Lung (tissue), 12 donors: Measurements from ENCODE around the gene KIF25. TPM values are rescaled to one million over a fixed set of nuclear protein-coding genes. Genes with fewer than 3 reads are reported as not detected.
A peak's percentile ranks its signal among the peaks of the same experiment; 100 is the strongest.

Experiments
- ATAC-seq: fragments of 200-7000 bp; cut with Tn5 transposase; one replicate; pipeline ENCODE4 v1.9.1; 2020; ENCODE audit warnings: moderate number of reproducible peaks; ENCODE audit not compliant: insufficient read depth, low FRiP score
- DNase-seq, 3 donors: peaks; one replicate each; pipeline ENCODE4 v3.0.0-alpha.2; 2013 to 2017
- H3K27ac ChIP-seq, 2 donors: one replicate each; pipeline ENCODE4 v1.5.1; 2013; ENCODE audit warnings: mild to moderate bottlenecking in 2 of 2, moderate library complexity in 2 of 2, control low read depth in 1 of 2, inconsistent platforms in 1 of 2, low read depth in 1 of 2, low read length in 1 of 2
- H3K27me3 ChIP-seq, 3 donors: one replicate each; pipeline ENCODE4 v1.5.1; 2013; ENCODE audit warnings: low read length in 2 of 3; ENCODE audit not compliant: control insufficient read depth in 3 of 3, insufficient read depth in 3 of 3
- H3K36me3 ChIP-seq, 4 donors: one replicate each; pipeline ENCODE4 v1.5.1; 2013; ENCODE audit warnings: low read length in 4 of 4, mild to moderate bottlenecking in 1 of 4, moderate library complexity in 1 of 4; ENCODE audit not compliant: control insufficient read depth in 4 of 4, insufficient read depth in 4 of 4
- H3K4me1 ChIP-seq, 5 donors: one replicate each; pipeline ENCODE4 v1.5.1; 2013; ENCODE audit warnings: low read length in 5 of 5, mild to moderate bottlenecking in 2 of 5, moderate library complexity in 1 of 5; ENCODE audit not compliant: control insufficient read depth in 5 of 5, insufficient read depth in 5 of 5
- H3K4me3 ChIP-seq: one replicate; pipeline ENCODE4 v1.5.1; 2013; ENCODE audit warnings: mild to moderate bottlenecking, control low read depth, moderate library complexity
- H3K9ac ChIP-seq, 2 donors: one replicate each; pipeline ENCODE4 v1.5.1; 2013; ENCODE audit warnings: low read length in 2 of 2, control low read depth in 1 of 2; ENCODE audit not compliant: insufficient read depth in 1 of 2
- H3K9me3 ChIP-seq, 4 donors: one replicate each; pipeline ENCODE4 v1.5.1; 2013; ENCODE audit warnings: low read length in 3 of 4, mild to moderate bottlenecking in 1 of 4, moderate library complexity in 1 of 4; ENCODE audit not compliant: control insufficient read depth in 4 of 4, insufficient read depth in 3 of 4
- WGBS, 2 donors: extraction: QIAGEN DNeasy Blood & Tissue Kit; methylation state at CpG; one replicate each; pipeline ENCODE4 v1.1.7; 2013; 5-methylcytosine and 5-hydroxymethylcytosine counted together
- polyA plus RNA-seq, 2 donors: library from polyadenylated mRNA; stranded (reverse); fragments of 200-250 nt; gene quantifications; one replicate each; pipeline ENCODE4 v1.2.1, GENCODE V29; 2013
- total RNA-seq, 2 donors: library from RNA; depleted of rRNA in 1 of 2; stranded (reverse); fragments of >200 nt in 1 of 2; gene quantifications; one replicate each; pipeline ENCODE4 v1.2.1, GENCODE V29; 2014 to 2021
- TF ChIP-seq, protein P1 (sequence below): IDR thresholded peaks from 2 replicates; pipeline ENCODE4 v1.5.1; 2012; ENCODE audit warnings: mild to moderate bottlenecking; ENCODE audit errors: control extremely low read depth, extremely low read depth
- donor health status: control.
- donor health status: control.
- donor health status: Bipolar disorder and iron deficiency.
- donor health status: healthy.
- donor health status: DM: yes; HTN: yes; CAD: no.

Gene KIF25
- total and polyA plus RNA-seq, 4 donors, result 0.24 to 5.3 (median 0.53) TPM

DNA sequence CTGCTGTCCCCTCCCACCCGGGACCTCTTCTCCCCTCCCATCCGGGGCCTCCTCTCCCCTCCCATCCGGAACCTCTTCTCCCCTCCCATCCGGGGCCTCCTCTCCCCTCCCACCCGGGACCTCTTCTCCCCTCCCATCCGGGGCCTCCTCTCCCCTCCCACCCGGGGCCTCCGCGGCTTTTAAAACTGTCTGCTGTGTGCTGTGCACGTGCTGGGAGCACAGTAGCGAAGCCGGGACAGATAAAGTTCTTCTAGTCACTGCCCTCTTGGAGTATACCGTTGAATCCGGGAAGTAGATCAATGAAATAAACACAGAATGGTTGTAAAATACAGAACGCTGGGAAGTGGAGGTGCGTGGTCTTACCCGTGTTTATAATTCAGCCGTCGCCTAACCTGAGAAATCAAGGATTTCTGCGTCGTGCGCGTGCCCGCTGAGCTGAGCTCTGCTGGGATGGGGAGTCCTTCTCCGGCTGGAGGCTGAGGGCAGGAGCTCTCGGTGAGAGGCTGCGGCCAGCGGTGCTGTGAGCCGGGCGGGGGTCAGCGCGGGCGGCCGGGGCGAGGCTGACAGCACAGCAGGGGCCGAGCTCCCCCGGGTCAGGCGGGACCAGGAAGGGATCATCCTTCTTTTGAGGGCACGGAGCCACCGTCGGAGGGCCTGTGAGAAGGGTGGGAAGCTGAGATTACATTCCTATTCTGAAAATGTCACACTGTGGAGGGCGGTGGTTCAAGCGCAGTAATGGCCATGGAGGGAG, 19.6 kb upstream of the KIF25 start:
- no peaks in the 10 kb centered on the region for H3K27me3 ChIP-seq
- DNase-seq (no peak), ATAC-seq (no peak)
- H3K36me3 ChIP-seq, result peaks cover 0 to 6% (median under 1%) of the 10 kb centered on the region in 4 donors
- 94 to 97% methylated on average over 41 to 43 of the region's 43 CpGs for WGBS, 2 donors
- H3K9ac ChIP-seq, result no peak overlapping the region
- H3K9me3 ChIP-seq, result peaks cover 0 to 3% (median 0%) of the 10 kb centered on the region in 4 donors
- peaks cover 0 to 55% (median 18%) of the 10 kb centered on the region in 5 donors for H3K4me1 ChIP-seq
- no peak overlapping the region for H3K4me3 ChIP-seq
- TF ChIP-seq, protein P1, sequence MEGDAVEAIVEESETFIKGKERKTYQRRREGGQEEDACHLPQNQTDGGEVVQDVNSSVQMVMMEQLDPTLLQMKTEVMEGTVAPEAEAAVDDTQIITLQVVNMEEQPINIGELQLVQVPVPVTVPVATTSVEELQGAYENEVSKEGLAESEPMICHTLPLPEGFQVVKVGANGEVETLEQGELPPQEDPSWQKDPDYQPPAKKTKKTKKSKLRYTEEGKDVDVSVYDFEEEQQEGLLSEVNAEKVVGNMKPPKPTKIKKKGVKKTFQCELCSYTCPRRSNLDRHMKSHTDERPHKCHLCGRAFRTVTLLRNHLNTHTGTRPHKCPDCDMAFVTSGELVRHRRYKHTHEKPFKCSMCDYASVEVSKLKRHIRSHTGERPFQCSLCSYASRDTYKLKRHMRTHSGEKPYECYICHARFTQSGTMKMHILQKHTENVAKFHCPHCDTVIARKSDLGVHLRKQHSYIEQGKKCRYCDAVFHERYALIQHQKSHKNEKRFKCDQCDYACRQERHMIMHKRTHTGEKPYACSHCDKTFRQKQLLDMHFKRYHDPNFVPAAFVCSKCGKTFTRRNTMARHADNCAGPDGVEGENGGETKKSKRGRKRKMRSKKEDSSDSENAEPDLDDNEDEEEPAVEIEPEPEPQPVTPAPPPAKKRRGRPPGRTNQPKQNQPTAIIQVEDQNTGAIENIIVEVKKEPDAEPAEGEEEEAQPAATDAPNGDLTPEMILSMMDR, result no peak
- no peak overlapping the region for H3K27ac ChIP-seq

DNA sequence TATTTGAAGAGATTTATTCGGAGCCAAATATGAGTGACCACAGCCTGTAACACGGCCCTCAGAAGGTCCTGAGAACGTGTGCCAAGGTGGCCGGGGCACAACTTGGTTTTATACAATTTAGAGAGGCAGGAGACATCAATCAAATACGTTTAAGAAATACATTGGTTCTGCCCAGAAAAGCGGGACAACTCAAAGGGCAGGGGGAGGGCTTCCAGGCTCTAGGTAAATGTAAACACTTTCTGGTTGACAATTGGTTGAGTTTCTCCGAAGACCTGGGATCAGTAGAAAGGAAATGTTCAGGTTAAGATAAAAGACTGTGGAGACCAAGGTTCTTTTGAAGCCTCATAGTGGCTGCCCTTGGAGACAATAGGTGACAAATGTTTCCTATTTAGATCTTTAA, 18.9 kb upstream of the KIF25 start:
- Histone ChIP-seq H3K4me3 (no peak overlapping the region), H3K36me3 (peaks cover 0 to 6% (median 0%) of the 10 kb centered on the region in 4 donors), H3K27me3 (no peaks in the 10 kb centered on the region), H3K27ac (no peak overlapping the region), H3K9ac (no peak overlapping the region), H3K4me1 (peaks cover 0 to 51% (median 18%) of the 10 kb centered on the region in 5 donors), H3K9me3 (peaks cover 0 to 3% (median 0%) of the 10 kb centered on the region in 4 donors)
- DNase-seq, result no peak
- 69 to 78% methylated on average over 7 of the region's 7 CpGs for WGBS, 2 donors
- no peak for ATAC-seq
- TF ChIP-seq, protein P1, result no peak

DNA sequence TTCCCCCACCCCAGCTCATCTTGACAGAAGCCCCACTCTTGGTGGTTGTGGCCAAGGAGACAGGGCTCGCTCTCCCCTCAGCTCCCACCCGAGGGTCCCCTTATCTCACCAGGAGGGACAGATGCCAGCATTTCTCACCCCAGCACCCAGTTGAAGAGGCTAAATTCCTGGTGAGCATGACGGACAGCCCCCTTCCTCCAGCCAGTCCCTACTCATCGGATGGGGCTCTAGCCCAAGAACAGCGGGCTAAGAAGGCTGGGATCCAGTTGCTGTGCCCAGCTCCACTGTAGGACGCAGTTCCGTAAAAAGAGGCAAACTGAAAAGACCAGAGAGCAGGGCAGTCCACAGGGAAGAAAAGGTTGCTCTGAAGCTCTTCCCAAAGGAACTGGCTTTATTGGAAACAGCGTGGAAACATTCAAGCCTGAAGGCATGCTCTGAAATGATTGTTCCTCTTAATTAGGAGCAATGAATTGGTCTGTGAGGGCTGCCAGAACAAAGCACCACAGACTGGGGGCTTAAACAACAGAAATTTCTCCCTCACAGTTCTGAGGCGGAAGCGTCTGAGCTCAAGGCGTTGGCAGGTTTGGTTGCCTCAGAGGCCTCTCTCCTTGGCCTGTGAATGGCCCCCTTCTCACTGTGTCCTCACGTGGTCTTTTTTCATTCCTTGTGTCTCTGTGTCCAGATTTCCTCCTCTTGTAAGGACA, 17.9 kb upstream of the KIF25 start:
- Histone ChIP-seq H3K4me3 (no peak overlapping the region), H3K9ac (peak overlapping the region in 1 of 2 donors; percentile 38), H3K9me3 (peaks cover 0 to 6% (median 0%) of the 10 kb centered on the region in 4 donors), H3K4me1 (peaks cover 0 to 42% (median 15%) of the 10 kb centered on the region in 5 donors), H3K36me3 (peaks cover 0 to 6% (median 0%) of the 10 kb centered on the region in 4 donors), H3K27ac (no peak overlapping the region), H3K27me3 (no peaks in the 10 kb centered on the region)
- ATAC-seq (no peak), DNase-seq (peak; percentile 53 to 86 (median 77))
- TF ChIP-seq, protein P1, result no peak
- 80 to 89% methylated on average over 12 of the region's 12 CpGs for WGBS, 2 donors
